Measurements from ENCODE around the gene CHPF2.

- no peak for TF ChIP-seq POLR2AphosphoS5 (IDR thresholded peaks at IDR 0.05; ENCODE audit: low read depth)
- TF ChIP-seq EZH2 (IDR thresholded peaks at IDR 0.05; ENCODE audit: low read depth, unreplicated experiment): no peak
- TF ChIP-seq CTCF (conservative IDR thresholded peaks at IDR 0.05; ENCODE audit: low read depth in 2 of 2): no peak
These were observed 24.2 kb downstream of the CHPF2 start for GRCh38 chr7:151256410-151257045.

Measured in GM23338 (cell line).